GM21825 (cell line): Measurements from ENCODE around the gene CYP39A1.

Experiments used
- ATAC-seq: cut with Tn5 transposase; IDR thresholded peaks from one replicate; pipeline ENCODE4 v1.9.1; 2021; ENCODE audit warnings: mild to moderate bottlenecking, moderate library complexity; ENCODE audit not compliant: unreplicated experiment

CYP39A1 gene, protein sequence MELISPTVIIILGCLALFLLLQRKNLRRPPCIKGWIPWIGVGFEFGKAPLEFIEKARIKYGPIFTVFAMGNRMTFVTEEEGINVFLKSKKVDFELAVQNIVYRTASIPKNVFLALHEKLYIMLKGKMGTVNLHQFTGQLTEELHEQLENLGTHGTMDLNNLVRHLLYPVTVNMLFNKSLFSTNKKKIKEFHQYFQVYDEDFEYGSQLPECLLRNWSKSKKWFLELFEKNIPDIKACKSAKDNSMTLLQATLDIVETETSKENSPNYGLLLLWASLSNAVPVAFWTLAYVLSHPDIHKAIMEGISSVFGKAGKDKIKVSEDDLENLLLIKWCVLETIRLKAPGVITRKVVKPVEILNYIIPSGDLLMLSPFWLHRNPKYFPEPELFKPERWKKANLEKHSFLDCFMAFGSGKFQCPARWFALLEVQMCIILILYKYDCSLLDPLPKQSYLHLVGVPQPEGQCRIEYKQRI

DNA sequence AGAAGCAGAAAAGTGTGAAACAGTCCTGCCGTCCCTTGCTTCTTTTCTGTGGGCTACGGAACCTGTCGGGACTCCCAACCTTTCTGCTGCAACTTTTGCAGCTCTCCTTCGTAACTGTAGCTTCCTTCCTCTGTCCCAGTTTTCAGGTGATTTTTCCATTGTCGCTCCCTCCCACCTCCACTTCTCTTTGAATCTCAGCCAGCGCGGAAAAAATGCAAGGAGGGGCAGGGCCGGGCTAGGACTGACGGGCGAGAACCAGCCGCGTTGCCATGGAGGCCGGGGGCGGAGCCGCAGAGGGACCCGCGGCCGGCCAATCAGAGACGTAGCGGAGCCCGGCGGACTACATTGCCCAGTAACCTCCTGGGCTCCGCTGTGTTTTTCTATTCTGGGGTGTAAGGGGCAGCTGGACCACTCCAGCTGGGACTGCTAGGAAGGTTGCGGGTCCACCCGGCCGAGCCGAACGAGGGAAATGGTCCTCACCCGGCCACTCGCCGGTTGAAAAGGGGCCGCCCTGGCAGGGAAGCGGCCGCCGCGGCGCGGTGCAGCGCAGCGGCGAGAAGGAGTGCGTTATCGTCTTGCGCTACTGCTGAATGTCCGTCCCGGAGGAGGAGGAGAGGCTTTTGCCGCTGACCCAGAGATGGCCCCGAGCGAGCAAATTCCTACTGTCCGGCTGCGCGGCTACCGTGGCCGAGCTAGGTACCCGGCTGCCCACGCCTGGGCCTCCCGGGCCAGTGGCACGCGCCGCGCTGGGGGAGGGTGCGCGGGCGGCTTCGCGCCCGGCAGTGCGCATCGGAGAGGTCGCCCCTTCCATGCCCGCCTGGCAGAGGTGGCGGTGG is at the start of gene CYP39A1, which contains the start of gene SLC25A27:
Gene CYP39A1, minus strand, starts transcription at position 216 of the 836 bp plus-strand sequence. CDS start 236 bp downstream, outside the sequence.
Gene SLC25A27, plus strand, starts transcription at position 373 of the 836 bp plus-strand sequence. Its CDS starts 218 bp downstream, at position 591.
- ATAC-seq: peak; percentile 100

DNA sequence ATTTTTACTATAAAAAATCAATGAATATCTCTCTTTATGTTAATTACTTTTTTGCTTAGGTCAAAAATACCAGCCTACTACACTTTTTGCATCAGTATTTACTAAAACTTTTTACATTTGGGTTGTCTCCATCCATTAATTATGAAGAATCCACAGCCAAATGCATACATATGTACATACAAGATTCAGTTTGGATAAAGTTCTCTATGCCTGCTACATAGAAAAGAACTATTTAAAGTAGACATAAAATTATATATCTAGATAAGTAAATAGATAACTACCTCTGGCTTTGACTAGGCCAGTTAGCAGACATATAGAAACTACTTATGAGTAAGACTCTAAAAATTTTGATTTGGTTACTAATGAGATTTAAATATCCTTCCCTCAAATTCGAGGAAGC is 47.4 kb upstream of the CYP39A1 start:
- no peak for ATAC-seq

DNA sequence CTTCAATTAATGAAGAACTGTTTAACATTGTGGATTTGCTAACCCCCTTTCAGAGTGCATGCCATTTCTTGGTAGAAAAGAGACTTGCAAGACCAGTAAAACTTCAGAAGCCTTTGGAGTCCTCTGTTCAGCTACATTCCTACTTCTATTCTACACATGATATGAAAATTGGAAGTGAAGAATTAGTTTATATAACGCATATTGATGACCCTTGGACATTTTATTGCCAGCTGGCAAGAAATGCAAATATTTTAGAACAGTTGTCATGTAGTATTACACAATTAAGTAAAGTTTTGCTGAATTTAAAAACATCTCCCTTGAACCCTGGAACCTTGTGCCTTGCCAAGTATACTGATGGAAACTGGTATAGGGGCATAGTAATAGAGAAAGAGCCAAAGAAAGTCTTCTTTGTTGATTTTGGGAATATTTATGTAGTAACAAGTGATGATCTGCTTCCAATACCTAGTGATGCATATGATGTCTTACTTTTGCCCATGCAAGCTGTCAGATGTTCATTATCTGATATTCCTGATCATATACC is 38.4 kb upstream of the CYP39A1 start:
- ATAC-seq: no peak

DNA sequence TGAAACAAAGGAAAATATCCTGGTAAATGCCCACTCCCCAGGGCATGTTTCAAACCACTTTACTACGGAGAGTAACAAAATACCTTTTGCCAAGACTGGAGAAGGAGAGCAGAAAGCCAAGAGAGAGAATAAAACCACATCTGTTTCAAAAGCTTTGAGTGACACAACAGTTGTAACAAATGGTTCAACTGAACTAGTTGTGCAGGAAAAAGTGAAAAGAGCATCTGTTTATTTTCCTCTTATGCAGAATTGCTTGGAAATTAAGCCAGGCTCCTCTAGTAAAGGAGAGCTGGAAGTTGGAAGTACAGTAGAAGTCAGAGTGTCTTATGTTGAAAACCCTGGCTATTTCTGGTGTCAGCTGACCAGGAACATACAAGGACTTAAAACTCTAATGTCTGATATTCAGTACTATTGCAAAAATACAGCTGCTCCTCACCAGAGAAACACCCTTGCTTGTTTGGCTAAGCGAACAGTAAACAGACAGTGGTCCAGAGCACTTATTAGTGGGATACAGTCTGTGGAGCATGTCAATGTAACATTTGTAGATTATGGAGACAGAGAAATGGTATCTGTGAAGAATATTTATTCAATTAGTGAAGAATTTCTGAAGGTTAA is 37.6 kb upstream of the CYP39A1 start:
- no peak for ATAC-seq

DNA sequence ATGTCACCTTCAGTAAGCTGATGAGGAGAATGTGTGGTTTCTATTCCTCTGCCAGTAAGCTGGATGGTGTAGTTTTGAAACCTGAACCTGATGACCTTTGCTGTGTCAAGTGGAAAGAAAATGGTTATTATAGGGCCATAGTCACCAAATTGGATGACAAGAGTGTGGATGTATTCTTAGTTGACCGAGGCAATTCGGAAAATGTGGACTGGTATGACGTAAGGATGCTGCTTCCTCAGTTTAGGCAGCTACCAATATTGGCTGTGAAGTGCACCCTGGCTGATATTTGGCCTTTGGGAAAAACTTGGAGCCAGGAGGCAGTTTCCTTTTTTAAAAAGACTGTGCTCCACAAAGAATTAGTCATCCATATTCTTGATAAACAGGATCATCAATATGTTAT is 37.0 kb upstream of the CYP39A1 start:
- no peak for ATAC-seq

DNA sequence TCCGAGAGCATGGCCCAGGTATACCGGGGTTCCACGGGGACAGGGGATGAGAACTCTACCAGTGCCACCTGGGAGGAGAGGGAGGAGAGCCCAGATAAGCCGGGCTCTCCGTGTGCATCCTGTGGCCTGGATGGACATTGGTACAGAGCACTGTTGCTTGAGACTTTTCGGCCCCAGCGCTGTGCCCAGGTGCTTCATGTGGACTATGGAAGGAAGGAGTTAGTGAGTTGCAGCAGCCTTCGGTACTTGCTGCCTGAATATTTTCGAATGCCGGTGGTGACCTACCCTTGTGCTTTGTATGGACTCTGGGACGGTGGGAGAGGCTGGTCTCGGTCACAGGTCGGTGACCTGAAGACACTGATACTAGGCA is 36.3 kb upstream of the CYP39A1 start:
- ATAC-seq: no peak

DNA sequence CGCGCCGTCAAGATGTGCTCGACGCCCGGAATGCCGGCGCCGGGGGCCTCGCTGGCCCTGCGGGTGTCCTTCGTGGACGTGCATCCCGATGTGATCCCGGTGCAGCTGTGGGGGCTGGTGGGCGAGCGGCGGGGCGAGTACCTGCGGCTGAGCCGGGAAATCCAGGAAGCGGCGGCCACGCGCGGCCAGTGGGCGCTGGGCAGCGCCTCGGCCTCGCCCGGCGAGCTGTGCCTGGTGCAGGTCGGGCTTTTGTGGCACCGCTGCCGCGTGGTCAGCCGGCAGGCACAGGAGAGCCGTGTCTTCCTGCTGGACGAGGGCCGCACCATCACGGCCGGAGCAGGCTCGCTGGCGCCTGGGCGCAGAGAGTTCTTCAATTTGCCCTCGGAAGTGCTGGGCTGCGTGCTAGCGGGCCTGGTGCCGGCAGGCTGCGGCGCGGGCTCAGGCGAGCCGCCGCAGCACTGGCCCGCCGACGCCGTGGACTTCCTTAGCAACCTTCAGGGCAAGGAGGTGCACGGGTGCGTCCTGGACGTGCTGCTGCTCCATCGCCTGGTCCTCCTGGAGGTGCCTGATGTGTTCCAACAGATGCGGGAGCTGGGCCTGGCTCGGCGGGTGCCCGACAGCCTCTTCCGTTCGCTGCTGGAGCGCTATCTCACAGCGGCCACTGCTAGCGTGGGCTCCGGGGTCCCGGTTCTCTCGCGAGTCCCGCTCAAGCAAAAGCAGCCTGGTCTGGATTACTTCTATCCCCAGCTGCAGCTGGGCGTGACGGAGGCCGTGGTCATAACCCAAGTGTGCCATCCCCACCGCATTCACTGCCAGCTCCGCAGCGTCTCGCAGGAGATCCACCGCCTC is 35.7 kb upstream of the CYP39A1 start:
- ATAC-seq: no peak

DNA sequence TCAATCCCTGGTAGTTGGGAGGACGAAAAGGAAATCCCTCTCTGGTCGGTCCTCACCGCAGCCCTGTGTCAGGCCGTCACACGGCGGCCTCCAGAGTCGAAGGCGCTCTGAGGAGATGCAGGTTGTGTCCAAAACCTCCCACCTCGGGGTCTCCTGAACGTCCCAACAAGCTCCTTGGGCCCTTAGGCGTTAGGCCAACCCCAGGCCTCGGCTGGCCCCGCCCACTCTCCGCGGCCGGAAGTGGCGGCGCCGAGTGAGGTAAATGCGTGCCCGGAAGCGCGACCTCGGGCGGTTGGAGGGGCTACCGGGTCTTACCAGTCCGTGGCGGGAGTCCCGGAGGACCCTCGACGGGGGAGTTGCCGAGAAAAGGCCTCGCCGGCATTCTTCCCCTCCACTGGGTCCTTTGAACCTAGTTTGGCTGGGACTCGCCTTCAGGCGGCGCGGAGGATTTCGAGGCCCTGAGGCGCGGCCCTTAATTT is 35.0 kb upstream of the CYP39A1 start, which contains the start of gene TDRD6:
Gene TDRD6, plus strand, starts transcription at position 267 of the 479 bp plus-strand sequence. CDS start 244 bp downstream, outside the sequence.
- no peak for ATAC-seq

DNA sequence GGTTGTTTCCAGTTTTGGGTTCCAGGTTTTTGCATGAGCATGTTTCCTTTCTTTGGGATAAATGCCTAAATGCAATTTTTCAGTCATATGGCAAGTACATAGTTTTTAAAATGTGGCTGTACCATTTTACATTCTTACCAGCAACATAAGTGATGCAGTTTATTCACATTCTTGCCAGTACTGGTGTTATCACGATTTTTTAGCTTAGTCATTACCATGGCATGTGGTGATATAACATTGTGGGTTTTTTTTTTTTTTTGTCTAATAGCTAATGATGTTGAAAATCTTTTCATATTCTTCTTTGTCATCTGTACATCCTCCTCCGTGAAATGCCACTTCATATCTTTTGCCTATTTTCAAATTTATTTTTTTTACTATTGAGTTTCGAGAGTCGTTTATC is 32.2 kb upstream of the CYP39A1 start:
- ATAC-seq: no peak

DNA sequence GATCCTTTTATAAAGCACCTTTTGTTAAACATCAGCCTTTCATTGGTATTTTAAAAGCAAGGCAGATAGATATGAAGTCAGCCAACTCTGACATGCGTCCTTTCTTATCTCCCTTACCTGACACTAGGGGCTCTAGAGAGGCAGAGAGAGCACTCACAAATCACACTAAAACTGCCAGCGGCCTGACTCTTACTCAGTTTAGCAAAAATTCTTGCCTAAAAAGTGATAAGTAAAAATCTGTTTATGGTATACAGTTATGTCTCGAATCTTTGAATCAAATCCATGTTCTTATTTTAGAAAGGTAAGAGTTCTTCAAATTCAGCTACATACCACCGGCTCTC is 24.7 kb upstream of the CYP39A1 start:
- no peak for ATAC-seq

DNA sequence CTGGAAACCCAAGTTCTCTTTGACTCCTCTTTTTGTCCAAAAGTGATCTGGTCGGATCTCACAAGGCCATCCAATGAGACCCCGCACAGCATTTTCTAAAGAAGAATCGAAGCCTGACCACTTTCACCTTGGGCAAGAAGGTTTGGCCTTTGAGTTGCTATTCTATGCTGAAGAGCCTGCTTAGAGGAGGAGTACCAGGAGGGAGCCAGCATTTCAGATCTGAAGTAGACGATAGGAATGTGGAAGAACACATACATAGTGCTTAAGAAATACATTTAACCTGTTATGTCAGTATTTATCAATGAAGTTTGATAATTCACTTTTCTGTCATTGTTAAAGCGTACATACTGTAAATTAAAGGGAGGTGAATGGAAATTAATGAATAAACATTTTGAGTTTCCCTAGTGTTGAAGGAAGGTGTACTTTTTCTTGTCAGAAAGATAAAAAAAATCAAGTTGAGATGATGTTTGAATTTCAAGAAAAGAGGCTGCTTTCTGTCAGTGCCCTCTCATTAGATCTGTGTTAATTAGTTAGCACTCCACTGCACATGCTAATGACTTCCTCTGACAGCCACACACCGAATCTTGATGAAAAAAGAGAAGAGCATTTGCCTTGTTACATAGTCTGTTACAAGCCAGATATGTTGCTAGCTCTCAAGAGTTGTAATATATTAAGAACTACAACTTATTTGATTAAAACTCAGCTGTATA is 24.1 kb upstream of the CYP39A1 start:
- no peak for ATAC-seq

DNA sequence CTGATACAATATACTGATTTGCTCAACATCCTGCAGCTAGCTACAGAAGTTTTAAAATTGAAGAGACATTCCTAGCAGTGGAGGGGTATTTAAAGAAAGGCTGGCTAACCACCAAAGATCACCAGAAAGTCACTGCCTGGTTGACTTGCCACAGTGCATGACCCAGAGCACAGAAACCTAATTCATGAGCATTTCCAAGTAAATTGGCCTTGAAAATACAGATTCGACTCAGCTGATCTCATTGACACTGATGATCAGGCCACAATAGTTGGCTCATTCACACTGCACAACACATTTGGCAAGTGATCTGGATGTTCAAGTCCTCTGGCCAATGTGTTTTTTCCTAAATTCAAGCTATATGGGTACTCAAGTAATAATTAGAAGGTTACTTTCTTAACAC is 21.8 kb upstream of the CYP39A1 start:
- no peak for ATAC-seq

DNA sequence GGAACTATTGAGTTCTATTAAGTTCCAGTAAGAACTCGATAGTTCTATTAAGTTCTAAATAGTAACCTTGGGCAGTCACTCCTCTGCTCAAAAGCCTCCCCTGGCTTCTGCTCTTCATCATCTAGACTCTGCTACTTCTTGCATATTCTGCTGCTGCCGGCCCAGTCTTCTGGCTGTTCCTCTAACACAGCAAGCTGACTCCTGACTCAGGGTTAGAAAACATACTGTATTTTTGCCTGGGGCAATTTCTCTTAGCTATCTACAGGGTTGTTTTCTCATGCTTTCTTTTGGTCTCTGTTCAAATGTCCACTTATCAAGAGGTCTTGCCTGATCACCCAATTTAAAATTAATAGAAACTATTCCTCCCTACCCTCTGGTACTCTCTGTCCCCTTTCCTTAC is 14.8 kb upstream of the CYP39A1 start:
- ATAC-seq: no peak

DNA sequence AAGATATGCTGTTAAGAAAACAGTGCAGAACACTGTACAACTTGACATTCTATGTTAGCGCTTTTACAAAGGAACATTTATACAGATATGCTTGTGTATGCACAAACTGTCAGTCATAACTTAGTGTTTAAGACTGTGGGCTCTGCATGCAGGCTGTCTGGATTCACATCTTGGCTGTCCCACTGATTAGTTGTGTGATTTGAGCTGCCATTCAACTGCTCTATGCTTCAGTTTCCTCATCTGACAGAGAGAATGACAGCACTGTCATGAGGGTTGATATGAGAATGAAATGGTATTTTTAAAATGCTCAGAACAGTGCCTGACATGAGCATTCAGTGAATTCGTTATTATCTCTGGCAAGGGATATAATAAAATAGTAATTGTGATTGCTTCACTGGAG is 8.9 kb upstream of the CYP39A1 start:
- ATAC-seq: no peak

DNA sequence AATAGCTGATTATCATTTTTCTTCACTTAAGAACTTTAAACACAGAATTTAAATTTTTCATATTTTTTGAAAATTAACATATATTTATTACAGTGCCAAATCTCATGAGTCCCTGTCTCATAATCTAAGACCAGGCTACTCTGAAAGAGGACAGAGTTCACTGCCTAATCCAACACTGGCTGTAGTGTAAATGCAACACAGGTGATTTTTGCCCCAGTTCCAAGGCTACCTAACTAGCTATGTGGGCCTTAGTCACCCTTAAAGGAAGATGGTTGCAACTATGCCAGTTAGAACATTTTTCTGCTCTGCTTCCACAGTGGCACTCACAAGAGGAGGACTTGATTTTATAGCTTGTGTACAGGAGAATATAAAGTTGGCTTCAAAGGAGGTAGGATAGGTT is 5.0 kb upstream of the CYP39A1 start:
- ATAC-seq: no peak

DNA sequence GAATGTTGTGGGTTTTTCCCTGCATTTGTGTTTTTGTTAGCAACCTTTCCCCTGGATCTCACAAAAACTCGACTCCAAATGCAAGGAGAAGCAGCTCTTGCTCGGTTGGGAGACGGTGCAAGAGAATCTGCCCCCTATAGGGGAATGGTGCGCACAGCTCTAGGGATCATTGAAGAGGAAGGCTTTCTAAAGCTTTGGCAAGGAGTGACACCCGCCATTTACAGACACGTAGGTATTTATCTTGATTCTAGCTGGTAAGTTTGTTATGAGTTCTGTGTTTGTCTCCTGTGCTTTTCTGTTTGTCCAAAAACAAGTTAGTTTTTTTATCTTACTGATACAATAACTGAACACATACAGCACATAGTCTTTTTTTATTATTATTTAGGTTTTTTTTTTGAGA is 3.2 kb upstream of the CYP39A1 start:
- no peak for ATAC-seq

DNA sequence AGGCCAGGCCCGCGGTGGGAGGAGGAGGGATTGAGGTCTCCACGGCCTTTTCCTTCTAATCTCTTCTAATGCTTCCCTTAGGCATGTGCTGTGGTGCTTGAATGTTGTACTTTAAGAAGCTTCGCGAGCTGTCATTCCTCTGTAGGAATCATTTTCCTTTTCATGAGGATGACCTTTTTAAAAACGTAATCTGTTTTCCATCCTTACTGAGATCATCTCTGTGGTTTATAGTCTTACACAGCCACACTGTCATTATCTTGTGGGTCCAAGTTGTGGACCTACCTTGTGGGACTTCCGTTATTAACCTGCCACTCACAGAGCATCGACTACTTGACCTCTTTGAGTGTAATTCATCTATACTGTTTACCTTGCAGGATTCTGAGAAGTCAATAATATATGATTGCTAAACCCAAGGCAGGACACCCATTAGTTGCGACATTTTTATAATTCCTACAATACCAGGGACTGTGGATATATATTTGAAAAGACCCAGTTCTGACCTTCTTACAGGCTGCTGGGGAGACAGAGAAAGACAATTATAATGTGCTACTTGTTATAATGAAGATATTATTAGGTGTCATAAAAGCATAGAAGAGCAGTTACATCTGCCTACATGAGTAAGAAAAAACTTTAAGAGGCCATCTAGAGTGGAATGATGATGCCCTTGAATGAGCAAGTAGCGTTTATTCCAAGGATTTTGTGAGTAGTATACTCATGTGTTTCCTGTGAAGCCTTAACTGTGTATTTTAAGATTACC is 999 bp upstream of the CYP39A1 start:
- no peak for ATAC-seq

DNA sequence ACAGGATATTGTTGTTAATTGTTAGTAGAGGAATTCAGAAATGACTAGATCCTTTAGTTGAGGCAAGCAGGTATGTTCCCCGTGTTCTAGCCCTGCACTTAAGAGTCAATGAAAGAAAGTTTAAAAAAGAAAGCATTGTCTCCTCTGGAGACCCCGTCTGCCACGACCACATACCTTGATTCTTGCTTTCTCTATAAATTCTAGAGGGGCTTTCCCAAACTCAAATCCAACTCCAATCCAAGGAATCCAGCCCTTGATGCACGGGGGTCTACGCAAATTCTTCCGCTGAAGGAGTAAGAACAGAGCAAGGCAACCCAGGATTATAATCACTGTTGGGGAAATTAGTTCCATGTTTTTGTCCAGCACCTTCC is 401 bp downstream of the CYP39A1 start:
- no peak for ATAC-seq

DNA sequence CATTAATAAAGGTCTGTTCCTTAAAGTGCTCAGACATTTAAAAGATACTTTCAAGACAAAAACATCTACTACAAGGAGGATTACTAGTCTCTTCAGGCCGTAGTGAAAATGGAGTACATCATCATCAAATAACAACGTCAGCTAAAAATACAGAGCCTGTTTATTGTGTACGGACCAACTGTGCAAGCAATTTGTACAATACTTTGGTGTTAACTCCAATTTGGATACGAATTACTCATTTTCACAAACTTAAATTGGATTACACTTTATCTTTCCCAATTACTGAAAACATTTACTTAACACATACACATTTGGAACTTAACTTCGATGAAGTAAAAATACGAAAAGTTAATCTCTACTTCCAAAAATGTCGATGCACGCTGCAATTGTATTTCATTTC is 802 bp downstream of the CYP39A1 start:
- no peak for ATAC-seq
